Kidney (tissue), 14 donors: ENCODE data around the gene MYO5B. TPM values are rescaled to one million over a fixed set of nuclear protein-coding genes. Genes with fewer than 3 reads are reported as not detected.

Experiments
- DNase-seq, 5 donors: peaks; one replicate each; pipeline ENCODE4 v3.0.0-alpha.2; 2013 to 2020
- FAIRE-seq: peaks from 2 replicates; lab custom pipeline; 2012; peaks lifted over from hg19 to GRCh38; lab: Jason Lieb, UNC
- H3K27ac ChIP-seq, 2 donors: one replicate each; pipeline ENCODE4 v1.7.0; 2013; ENCODE audit warnings: low read depth in 2 of 2, low read length in 2 of 2, inconsistent platforms in 1 of 2
- H3K27me3 ChIP-seq: one replicate; pipeline ENCODE4 v1.7.1; 2013; ENCODE audit warnings: low read length, inconsistent platforms; ENCODE audit not compliant: control insufficient read depth, insufficient read depth
- H3K36me3 ChIP-seq, 3 donors: one replicate each; pipeline versions ENCODE4 v1.7.0 to v1.7.1; 2013; ENCODE audit warnings: low read length in 3 of 3, control low read depth in 1 of 3, inconsistent platforms in 1 of 3; ENCODE audit not compliant: insufficient read depth in 3 of 3, control insufficient read depth in 2 of 3
- H3K4me1 ChIP-seq, 3 donors: one replicate each; pipeline versions ENCODE4 v1.7.0 to v1.7.1; 2013; ENCODE audit warnings: low read length in 3 of 3, inconsistent platforms in 1 of 3, low read depth in 1 of 3; ENCODE audit not compliant: control insufficient read depth in 2 of 3, insufficient read depth in 2 of 3
- H3K4me3 ChIP-seq, 3 donors: one replicate each; pipeline versions ENCODE4 v1.7.0 to v1.8.1; 2013; ENCODE audit warnings: low read length in 3 of 3, control low read depth in 1 of 3, inconsistent platforms in 1 of 3
- H3K9ac ChIP-seq, 3 donors: one replicate each; pipeline versions ENCODE4 v1.7.0 to v1.7.1; 2013; ENCODE audit warnings: low read length in 3 of 3, control low read depth in 1 of 3, inconsistent platforms in 1 of 3
- H3K9me3 ChIP-seq, 3 donors: one replicate each; pipeline versions ENCODE4 v1.7.0 to v1.7.1; 2013; ENCODE audit warnings: low read length in 3 of 3, control low read depth in 1 of 3, inconsistent platforms in 1 of 3; ENCODE audit not compliant: control insufficient read depth in 2 of 3, insufficient read depth in 1 of 3
- intact Hi-C: fragments of 100-400 bp; cut with DNase I; formaldehyde crosslinking; loops from one replicate; pipeline ENCODE4 v1.11.1; 2022
- polyA plus RNA-seq: library from polyadenylated mRNA; stranded (reverse); fragments of 350-450 nt; fragmentation: Illumina TruSeq; extraction: RNeasy Lipid Tissue Mini Kit (QIAGEN cat#74804); gene quantifications from one replicate; pipeline ENCODE4 v1.2.3, GENCODE V29; 2014; ENCODE audit warnings: low read depth, low replicate concordance; ENCODE audit not compliant: insufficient read depth
- total RNA-seq: library from RNA; stranded (reverse); fragmentation: NEBNext Ultra II Directional; extraction: Animal tissue kit (Norgen Biotek cat#: 25700); gene quantifications from one replicate; pipeline ENCODE4 v1.2.1, GENCODE V29; 2021
- TF ChIP-seq, protein P1 (sequence below): IDR thresholded peaks from 3 replicates; pipeline ENCODE4 v1.5.1; 2012; ENCODE audit warnings: mild to moderate bottlenecking, moderate library complexity, borderline replicate concordance; ENCODE audit not compliant: insufficient read depth; ENCODE audit errors: extremely low read depth
- donor health status: control.
- donor health status: control.
- donor health status: control.
- donor health status: control.
- donor health status: control.
- donor health status: DM: yes; HTN: yes; CAD: no.
- donor health status: Normal renal cell carcinoma (clear cell type).

Gene MYO5B
- total and polyA plus RNA-seq, 2 donors from 2014 or later: 17.8 to 43.8 TPM

GRCh38 chr18:50011813-50012435 lies 183.0 kb downstream of the MYO5B start:
- TF ChIP-seq, protein P1, sequence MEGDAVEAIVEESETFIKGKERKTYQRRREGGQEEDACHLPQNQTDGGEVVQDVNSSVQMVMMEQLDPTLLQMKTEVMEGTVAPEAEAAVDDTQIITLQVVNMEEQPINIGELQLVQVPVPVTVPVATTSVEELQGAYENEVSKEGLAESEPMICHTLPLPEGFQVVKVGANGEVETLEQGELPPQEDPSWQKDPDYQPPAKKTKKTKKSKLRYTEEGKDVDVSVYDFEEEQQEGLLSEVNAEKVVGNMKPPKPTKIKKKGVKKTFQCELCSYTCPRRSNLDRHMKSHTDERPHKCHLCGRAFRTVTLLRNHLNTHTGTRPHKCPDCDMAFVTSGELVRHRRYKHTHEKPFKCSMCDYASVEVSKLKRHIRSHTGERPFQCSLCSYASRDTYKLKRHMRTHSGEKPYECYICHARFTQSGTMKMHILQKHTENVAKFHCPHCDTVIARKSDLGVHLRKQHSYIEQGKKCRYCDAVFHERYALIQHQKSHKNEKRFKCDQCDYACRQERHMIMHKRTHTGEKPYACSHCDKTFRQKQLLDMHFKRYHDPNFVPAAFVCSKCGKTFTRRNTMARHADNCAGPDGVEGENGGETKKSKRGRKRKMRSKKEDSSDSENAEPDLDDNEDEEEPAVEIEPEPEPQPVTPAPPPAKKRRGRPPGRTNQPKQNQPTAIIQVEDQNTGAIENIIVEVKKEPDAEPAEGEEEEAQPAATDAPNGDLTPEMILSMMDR: no peak
- intact Hi-C loops: no loop called here
- Histone ChIP-seq H3K9ac (no peak overlapping the region), H3K9me3 (no peaks in the 10 kb centered on the region), H3K36me3 (no peaks in the 10 kb centered on the region), H3K27ac (no peak overlapping the region), H3K27me3 (no peaks in the 10 kb centered on the region), H3K4me1 (peaks cover 0 to 14% (median 7%) of the 10 kb centered on the region in 3 donors), H3K4me3 (no peak overlapping the region)
- DNase-seq (no peak), FAIRE-seq (peak; percentile 30)

DNA sequence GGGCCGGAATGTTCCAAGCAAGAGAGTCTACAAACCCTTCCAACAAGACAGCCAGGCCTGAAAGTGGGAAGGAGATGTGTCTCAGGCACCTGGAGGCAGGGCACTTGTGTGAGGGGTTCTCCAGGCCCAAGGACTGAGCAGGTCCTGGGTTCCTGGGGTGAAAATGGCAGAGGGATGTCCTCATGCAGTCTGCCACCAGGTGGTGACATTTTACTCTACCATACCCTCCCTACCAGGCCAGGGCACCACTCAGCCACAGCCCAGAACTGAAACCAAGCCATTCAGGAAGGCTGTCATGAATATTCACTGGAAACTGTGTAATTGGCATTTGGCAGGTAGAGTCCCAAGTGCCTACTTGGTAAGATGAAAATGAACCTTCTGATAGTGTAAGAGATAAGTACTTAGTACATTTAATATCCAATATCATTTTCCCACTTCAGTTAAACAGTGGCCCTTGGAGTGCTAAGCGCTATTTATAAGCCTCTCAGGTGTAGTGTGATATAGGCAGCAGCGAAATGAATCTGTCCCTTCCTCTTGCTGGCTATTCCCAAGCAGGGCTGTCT lies 185.1 kb downstream of the MYO5B start:
- Histone ChIP-seq H3K36me3 (no peaks in the 10 kb centered on the region), H3K4me1 (peaks cover 0 to 14% (median 7%) of the 10 kb centered on the region in 3 donors), H3K9ac (no peak overlapping the region), H3K9me3 (no peaks in the 10 kb centered on the region), H3K27ac (no peak overlapping the region), H3K4me3 (no peak overlapping the region), H3K27me3 (no peaks in the 10 kb centered on the region)
- FAIRE-seq (no peak), DNase-seq (peak in 4 of 5 donors; percentile 54 to 66 (median 63))
- TF ChIP-seq, protein P1: peak; percentile 61
- intact Hi-C loops: no loop called here

GRCh38 chr18:50008306-50008705 lies 186.6 kb downstream of the MYO5B start:
- H3K36me3 ChIP-seq: no peaks in the 10 kb centered on the region
- peaks cover 0 to 14% (median 7%) of the 10 kb centered on the region in 3 donors for H3K4me1 ChIP-seq
- DNase-seq (no peak), FAIRE-seq (no peak)
- intact Hi-C loops: no loop called here
- H3K27me3 ChIP-seq: no peaks in the 10 kb centered on the region
- H3K9ac ChIP-seq: no peak overlapping the region
- no peaks in the 10 kb centered on the region for H3K9me3 ChIP-seq
- TF ChIP-seq, protein P1: no peak
- H3K27ac ChIP-seq: no peak overlapping the region
- no peak overlapping the region for H3K4me3 ChIP-seq
